HCT116 (cell line): ENCODE data around the gene TSPAN15. TPM values are rescaled to one million over a fixed set of nuclear protein-coding genes. Genes with fewer than 3 reads are reported as not detected.

Source experiments
- ATAC-seq: fragments of 200-7000 bp; cut with Tn5 transposase; 2 replicates; pipeline ENCODE4 v1.9.1; 2020; ENCODE audit warnings: mild to moderate bottlenecking, moderate library complexity
- BruUV-seq: library from RNA; stranded (reverse); fragments of 400-500 nt; replicated peaks from 2 replicates; lab custom pipeline; 2021; lab: Mats Ljungman, UMichigan
- CTCF ChIA-PET: fragments of 300-600 bp; sonication (Branson Sonifier 250); formaldehyde crosslinking; loops from one replicate; lab custom pipeline; 2021; ENCODE audit warnings: antibody characterized with exemption; lab: Charles Lee
- POLR2A ChIA-PET: fragments of 300-600, 350-600 bp; sonication (Branson Sonifier 250); formaldehyde crosslinking; loops from one replicate; lab custom pipeline; 2021; ENCODE audit warnings: antibody characterized with exemption; lab: Charles Lee
- RAD21 ChIA-PET, 2 experiments: fragments of 300-600 bp; sonication (Branson Sonifier 250); formaldehyde crosslinking; loops; one replicate each; lab custom pipeline; 2023; ENCODE audit warnings: low total read pairs in 2 of 2; ENCODE audit not compliant: uncharacterized antibody in 2 of 2, unreplicated experiment in 2 of 2, low non-redundant PET in 1 of 2; lab: Charles Lee
- DNase-seq: peaks from one replicate; pipeline ENCODE4 v3.0.0-alpha.2; 2010; ENCODE audit warnings: low read depth, low spot score
- H2AFZ ChIP-seq: fragments of 200-600 bp; shearing (Covaris generic), sonication (generic); 2 replicates; pipeline ENCODE4 v1.6.1; 2017; ENCODE audit warnings: low read depth, mixed run types, mixed read lengths, antibody characterized with exemption, low read length; ENCODE audit not compliant: poor library complexity, severe bottlenecking
- H3K27ac ChIP-seq: 2 replicates; pipeline ENCODE4 v1.5.1; 2012; ENCODE audit warnings: low read depth, low read length
- H3K27me3 ChIP-seq: fragments of 200-600 bp; sonication (generic); 2 replicates; pipeline ENCODE4 v1.6.1; 2016; ENCODE audit warnings: mixed run types, low read length, mixed read lengths; ENCODE audit not compliant: insufficient read depth
- H3K36me3 ChIP-seq, 2 experiments: fragments of 200-500 bp in 1 of 2; fragments of 200-600 bp in 1 of 2; sonication (Bioruptor generic) in 1 of 2; sonication (generic) in 1 of 2; 2 replicates each; pipeline versions ENCODE4 v1.5.1 to v1.6.1; 2014 to 2016; ENCODE audit warnings: low read length in 2 of 2, inconsistent platforms in 1 of 2, mixed read lengths in 1 of 2, mixed run types in 1 of 2; ENCODE audit not compliant: insufficient read depth in 2 of 2, control insufficient read depth in 1 of 2
- H3K4me1 ChIP-seq, 2 experiments: fragments of 200-600 bp in 1 of 2; sonication (generic) in 1 of 2; 2 replicates each; pipeline versions ENCODE4 v1.5.1 to v1.6.1; 2012 to 2017; ENCODE audit warnings: low read length in 2 of 2, inconsistent platforms in 1 of 2, mild to moderate bottlenecking in 1 of 2, mixed read lengths in 1 of 2, mixed run types in 1 of 2, moderate library complexity in 1 of 2; ENCODE audit not compliant: insufficient read depth in 2 of 2, control insufficient read depth in 1 of 2
- H3K4me2 ChIP-seq: fragments of 200-600 bp; sonication (generic); 2 replicates; pipeline ENCODE4 v1.6.1; 2017; ENCODE audit warnings: mixed run types, low read length, mixed read lengths
- H3K4me3 ChIP-seq, 2 experiments: fragments of 200-600 bp in 1 of 2; sonication (generic) in 1 of 2; replicated peaks in 1 of 2; 2 replicates each; pipeline ENCODE4 v1.5.1; 2011 to 2016; ENCODE audit warnings: low read length in 2 of 2, control low read depth in 1 of 2, low read depth in 1 of 2, mild to moderate bottlenecking in 1 of 2, mixed read lengths in 1 of 2, mixed run types in 1 of 2
- H3K79me2 ChIP-seq: fragments of 200-600 bp; sonication (generic); 2 replicates; pipeline ENCODE4 v1.6.1; 2017; ENCODE audit warnings: mild to moderate bottlenecking, mixed run types, low read length, moderate library complexity, mixed read lengths; ENCODE audit not compliant: insufficient read depth
- H3K9ac ChIP-seq: fragments of 200-600 bp; sonication (generic); 2 replicates; pipeline ENCODE4 v1.6.1; 2016; ENCODE audit warnings: low read length, mixed read lengths
- H3K9me2 ChIP-seq: fragments of 200-600 bp; sonication (generic), shearing (Covaris generic); 2 replicates; pipeline ENCODE4 v1.6.1; 2017; ENCODE audit warnings: mixed run types, mild to moderate bottlenecking, moderate library complexity; ENCODE audit not compliant: insufficient read depth
- H3K9me3 ChIP-seq, 2 experiments: fragments of 200-500 bp in 1 of 2; fragments of 200-600 bp in 1 of 2; sonication (Bioruptor generic) in 1 of 2; sonication (generic) in 1 of 2; 2 replicates each; pipeline ENCODE4 v1.6.1; 2014 to 2017; ENCODE audit warnings: low read length in 2 of 2, mixed read lengths in 2 of 2, inconsistent platforms in 1 of 2, low read depth in 1 of 2, mild to moderate bottlenecking in 1 of 2, mixed run types in 1 of 2, moderate library complexity in 1 of 2; ENCODE audit not compliant: control insufficient read depth in 1 of 2, insufficient read depth in 1 of 2
- H4K20me1 ChIP-seq: fragments of 200-600 bp; sonication (generic), shearing (Covaris generic); 2 replicates; pipeline ENCODE4 v1.6.1; 2017; ENCODE audit warnings: mixed run types, mild to moderate bottlenecking, moderate library complexity; ENCODE audit not compliant: insufficient read depth
- CEBPB ChIP-seq: IDR thresholded peaks from 2 replicates; pipeline ENCODE4 v1.6.1; 2012; ENCODE audit warnings: low read depth
- EGR1 ChIP-seq: IDR thresholded peaks from 2 replicates; pipeline ENCODE4 v1.6.1; 2012; ENCODE audit warnings: low read depth
- ELF1 ChIP-seq: IDR thresholded peaks from 2 replicates; pipeline ENCODE4 v1.6.1; 2012; ENCODE audit warnings: low read depth, borderline replicate concordance
- EZH2 ChIP-seq: fragments of 200-600 bp; sonication (generic); IDR thresholded peaks from 2 replicates; pipeline ENCODE4 v1.6.1; 2017; ENCODE audit warnings: antibody characterized with exemption, mixed run types
- JUND ChIP-seq: IDR thresholded peaks from 2 replicates; pipeline ENCODE4 v1.6.1; 2012
- RAD21 ChIP-seq: IDR thresholded peaks from 2 replicates; pipeline ENCODE4 v1.6.1; 2012; ENCODE audit warnings: low read depth, mild to moderate bottlenecking
- REST ChIP-seq: IDR thresholded peaks from 2 replicates; pipeline ENCODE4 v1.6.1; 2012; ENCODE audit warnings: low read depth
- SP1 ChIP-seq: IDR thresholded peaks from 2 replicates; pipeline ENCODE4 v1.6.1; 2012; ENCODE audit warnings: low read depth
- intact Hi-C: fragments of 100-400 bp; cut with micrococcal nuclease; formaldehyde crosslinking; loops from 2 replicates; pipeline ENCODE4 v1.10.0; 2022
- total RNA-seq: library from RNA; stranded (reverse); gene quantifications from one replicate; pipeline ENCODE4 v1.2.1, GENCODE V29; 2021; ENCODE audit not compliant: unreplicated experiment
- TF ChIP-seq, protein P1 (sequence below): IDR thresholded peaks from 2 replicates; pipeline ENCODE4 v1.6.1; 2012
- TF ChIP-seq, protein P2 (sequence below): IDR thresholded peaks from 2 replicates; pipeline ENCODE4 v1.6.1; 2011; ENCODE audit warnings: mild to moderate bottlenecking, low read length, moderate library complexity; ENCODE audit not compliant: insufficient replicate concordance; ENCODE audit errors: extremely low read depth

The TSPAN15 gene
- total RNA-seq, 1 experiment from 2014 or later = 16.0 TPM

DNA sequence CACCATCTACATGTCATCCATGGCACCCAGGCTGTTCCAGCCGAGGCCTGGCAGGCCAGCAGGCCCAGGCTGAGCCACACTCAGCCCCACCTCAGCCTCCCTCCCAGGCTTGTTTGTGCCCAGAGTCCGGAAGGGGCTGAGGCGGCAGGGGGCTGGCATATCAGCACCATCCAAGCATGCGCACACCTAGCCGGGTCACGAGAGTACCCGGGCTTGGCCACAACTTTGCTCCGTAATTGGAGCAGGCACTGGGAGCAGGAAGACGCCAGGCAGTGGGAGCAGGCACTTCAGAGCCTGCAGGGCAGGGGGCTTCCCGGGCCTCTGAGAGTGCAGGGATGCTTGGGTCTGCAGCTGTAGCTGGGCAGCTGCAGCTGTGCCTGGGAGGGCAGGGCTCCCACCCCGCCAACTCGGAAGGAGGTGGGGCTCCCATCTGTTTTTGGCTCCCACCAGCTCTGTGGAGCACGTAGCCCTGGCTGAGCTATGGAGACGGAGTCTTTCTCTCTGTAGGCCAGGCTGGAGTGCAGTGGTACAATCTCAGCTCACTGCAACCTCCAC is 15.2 kb upstream of the TSPAN15 start:
- Histone ChIP-seq H2AFZ (no peak overlapping the region), H3K79me2 (no peaks in the 10 kb centered on the region), H4K20me1 (no peaks in the 10 kb centered on the region), H3K4me3 (no peak overlapping the region), H3K27ac (no peak overlapping the region), H3K9me3 (no peaks in the 10 kb centered on the region), H3K9ac (no peak overlapping the region), H3K4me1 (peaks cover 23 to 28% of the 10 kb centered on the region in 2 experiments), H3K9me2 (no peaks in the 10 kb centered on the region)
- ATAC-seq = no peak
- intact Hi-C loops = no loop called here
- RAD21 ChIA-PET = no interaction called here
- CTCF ChIA-PET = no interaction called here
- no TSS peak for BruUV-seq
- DNase-seq = no peak
- TF ChIP-seq, protein P1, sequence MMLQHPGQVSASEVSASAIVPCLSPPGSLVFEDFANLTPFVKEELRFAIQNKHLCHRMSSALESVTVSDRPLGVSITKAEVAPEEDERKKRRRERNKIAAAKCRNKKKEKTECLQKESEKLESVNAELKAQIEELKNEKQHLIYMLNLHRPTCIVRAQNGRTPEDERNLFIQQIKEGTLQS = no peak
- no peak for TF ChIP-seq CEBPB
- TF ChIP-seq EZH2 = no peak
- TF ChIP-seq EGR1 = no peak
- no peak for TF ChIP-seq REST
- no peak for TF ChIP-seq ELF1
- no peak for TF ChIP-seq RAD21
- no peak for TF ChIP-seq JUND
- TF ChIP-seq SP1 = no peak
- TF ChIP-seq, protein P2, sequence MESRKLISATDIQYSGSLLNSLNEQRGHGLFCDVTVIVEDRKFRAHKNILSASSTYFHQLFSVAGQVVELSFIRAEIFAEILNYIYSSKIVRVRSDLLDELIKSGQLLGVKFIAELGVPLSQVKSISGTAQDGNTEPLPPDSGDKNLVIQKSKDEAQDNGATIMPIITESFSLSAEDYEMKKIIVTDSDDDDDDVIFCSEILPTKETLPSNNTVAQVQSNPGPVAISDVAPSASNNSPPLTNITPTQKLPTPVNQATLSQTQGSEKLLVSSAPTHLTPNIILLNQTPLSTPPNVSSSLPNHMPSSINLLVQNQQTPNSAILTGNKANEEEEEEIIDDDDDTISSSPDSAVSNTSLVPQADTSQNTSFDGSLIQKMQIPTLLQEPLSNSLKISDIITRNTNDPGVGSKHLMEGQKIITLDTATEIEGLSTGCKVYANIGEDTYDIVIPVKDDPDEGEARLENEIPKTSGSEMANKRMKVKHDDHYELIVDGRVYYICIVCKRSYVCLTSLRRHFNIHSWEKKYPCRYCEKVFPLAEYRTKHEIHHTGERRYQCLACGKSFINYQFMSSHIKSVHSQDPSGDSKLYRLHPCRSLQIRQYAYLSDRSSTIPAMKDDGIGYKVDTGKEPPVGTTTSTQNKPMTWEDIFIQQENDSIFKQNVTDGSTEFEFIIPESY = no peak
- TF ChIP-seq, all 23 proteins: peak for 0
- POLR2A ChIA-PET = no interaction called here
- H3K27me3 ChIP-seq = no peaks in the 10 kb centered on the region
- H3K36me3 ChIP-seq = no peaks in the 10 kb centered on the region
- H3K4me2 ChIP-seq = no peak overlapping the region
